ENCODE measurements around the gene CRLF1.

- TF ChIP-seq CTCF (IDR thresholded peaks at IDR 0.05), result no peak
- no peak for TF ChIP-seq POLR2A (IDR thresholded peaks at IDR 0.05)
These were observed 9.4 kb upstream of the CRLF1 start for GRCh38 chr19:18616023-18616422.
